Measurements from ENCODE around the gene EPHX1.
"Not testable (repeated sequence)": the region's sequence is repeated elsewhere in the genome, so short reads cannot be mapped to it uniquely, and the experiment has no call there.

The EPHX1 gene

DNA sequence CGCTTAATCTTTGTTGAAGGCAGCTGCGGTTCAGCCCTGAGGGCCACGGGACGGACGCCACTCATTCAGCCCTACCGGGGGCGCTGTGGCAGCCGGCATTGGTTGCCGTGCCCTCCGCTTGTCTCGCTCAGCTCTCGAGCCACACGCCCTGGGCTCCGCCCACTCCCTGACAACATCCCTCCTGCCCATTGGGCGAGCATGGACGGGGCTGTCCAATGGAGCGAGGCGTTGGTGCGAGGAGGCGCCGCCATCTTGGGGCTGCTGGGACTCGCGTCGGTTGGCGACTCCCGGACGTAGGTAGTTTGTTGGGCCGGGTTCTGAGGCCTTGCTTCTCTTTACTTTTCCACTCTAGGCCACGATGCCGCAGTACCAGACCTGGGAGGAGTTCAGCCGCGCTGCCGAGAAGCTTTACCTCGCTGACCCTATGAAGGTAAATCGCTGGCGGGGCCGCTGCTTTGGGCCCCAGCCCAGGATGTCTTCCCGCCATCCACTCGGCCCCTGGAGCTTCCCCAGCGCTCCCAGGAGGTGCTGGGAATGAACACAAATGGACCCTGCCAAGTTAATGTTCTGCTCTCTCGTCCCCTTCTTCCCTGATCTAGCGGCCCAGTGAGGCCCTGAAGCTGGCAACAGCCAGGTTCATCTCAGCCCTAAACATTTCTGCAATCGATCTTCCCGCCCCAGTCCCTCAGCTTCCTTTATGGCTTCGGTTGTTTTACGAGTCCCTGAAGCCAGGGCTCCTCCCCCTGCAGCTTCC lies 32.2 kb upstream of the EPHX1 start, which contains the start of gene SRP9:
Gene SRP9, plus strand, starts transcription at position 244 of the 754 bp plus-strand sequence. Its CDS starts 115 bp downstream, at position 359.
- DNase-seq = peak; percentile 100

DNA sequence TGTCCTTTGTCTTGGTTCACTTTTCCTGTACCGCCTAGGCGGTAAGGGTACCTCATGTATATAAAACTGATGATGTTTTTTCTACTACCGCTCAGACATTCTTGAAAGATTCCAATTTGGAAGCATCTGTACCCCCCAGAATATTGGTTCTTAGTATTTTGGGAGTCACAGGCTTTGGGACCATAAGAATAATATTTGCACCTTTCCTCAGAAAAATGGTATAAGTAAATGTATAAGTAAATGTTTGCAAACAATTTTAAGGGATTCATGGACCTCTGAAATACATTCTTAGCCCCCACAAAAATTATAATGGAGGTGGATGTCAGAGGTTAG lies 31.6 kb upstream of the EPHX1 start:
- no peak for DNase-seq

DNA sequence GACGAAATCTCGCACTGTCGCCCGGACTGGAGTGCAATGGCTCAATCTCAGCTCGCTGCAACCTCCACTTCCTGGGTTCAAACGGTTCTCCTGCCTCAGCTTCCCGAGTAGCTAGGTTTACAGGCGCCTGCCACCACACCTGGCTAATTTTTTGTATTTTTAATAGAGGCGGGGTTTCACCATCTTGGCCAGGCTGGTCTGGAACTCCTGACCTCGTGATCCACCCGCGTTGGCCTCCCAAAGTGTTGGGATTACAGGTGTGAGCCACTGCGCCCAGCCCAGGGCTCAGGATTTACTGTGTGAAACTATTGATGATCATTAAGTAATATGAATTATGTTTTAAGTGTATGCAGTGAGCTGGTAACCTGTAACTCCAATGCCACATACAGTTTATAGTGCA lies 30.8 kb upstream of the EPHX1 start:
- peak; percentile 19 for DNase-seq

DNA sequence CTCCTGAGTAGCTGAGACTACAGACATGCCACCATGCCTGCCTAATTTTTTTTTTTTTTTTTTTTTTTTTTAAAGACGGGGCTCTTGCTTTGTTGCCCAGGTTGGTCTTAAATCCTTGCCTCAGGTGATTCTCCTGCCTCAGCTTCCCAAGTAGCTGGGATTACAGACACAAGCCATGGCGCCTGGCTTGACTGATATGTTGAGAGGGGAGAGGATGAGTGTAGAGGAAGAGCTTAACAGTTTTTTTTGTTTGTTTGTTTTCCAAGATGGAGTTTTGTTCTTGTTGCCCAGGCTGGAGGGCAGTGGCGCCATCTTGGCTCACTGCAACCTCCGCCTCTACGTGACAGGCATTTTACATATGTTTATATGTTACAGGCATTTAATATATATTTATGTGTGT lies 29.8 kb upstream of the EPHX1 start:
- no peak for DNase-seq

DNA sequence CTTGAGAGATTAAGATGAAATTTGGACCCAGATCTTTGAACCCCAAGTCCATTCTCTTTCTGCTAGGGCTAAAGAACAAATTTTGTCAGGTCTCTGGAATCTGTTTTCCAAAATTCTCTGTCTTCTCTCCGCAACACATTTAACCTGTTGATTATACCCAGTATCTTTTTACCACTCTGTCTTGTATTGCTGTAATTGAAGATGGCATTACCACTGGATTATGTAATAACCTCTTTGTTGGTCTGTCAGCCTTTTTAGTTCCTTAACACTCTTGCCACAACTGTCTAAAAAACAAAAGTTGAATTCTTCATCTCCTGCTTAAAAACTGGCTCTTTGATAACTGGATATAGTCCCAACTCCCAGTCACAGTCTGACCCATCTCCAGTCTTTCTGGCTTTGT lies 29.3 kb upstream of the EPHX1 start:
- DNase-seq = no peak

DNA sequence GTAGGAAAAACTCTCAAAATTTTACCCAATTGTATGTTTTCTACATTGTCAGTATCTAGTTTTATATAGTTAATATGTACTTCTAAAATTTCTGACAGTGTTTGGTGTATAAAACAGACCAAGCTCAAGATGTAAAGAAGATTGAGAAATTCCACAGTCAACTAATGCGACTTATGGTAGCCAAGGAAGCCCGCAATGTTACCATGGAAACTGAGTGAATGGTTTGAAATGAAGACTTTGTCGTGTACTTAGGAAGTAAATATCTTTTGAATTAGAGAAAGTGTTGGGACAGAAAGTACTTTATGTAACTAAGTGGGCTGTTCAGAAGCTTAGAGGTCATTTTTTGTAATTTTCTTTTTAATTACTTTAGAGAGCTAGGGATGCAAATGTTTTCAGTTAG lies 20.8 kb upstream of the EPHX1 start:
- not testable (repeated sequence) for DNase-seq

DNA sequence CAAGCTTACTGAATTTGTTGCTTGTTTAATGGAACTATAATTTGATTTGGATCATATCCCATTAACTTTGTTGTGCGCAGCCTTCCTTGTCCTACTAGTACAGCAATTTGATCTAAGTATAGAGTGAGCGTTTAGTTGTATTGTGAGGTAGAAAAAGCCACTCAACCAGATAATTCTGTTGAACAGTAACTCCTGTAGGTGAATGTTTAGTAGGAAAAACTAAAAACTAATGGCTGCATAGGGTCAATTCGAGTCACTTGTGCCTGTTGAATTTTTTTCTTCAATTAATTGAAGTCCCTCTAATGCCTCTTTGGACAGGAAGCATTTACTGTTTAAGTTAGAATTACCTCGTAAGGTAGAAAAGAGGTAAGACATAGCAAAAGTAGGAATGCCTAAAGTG lies 15.0 kb upstream of the EPHX1 start:
- DNase-seq = no peak

DNA sequence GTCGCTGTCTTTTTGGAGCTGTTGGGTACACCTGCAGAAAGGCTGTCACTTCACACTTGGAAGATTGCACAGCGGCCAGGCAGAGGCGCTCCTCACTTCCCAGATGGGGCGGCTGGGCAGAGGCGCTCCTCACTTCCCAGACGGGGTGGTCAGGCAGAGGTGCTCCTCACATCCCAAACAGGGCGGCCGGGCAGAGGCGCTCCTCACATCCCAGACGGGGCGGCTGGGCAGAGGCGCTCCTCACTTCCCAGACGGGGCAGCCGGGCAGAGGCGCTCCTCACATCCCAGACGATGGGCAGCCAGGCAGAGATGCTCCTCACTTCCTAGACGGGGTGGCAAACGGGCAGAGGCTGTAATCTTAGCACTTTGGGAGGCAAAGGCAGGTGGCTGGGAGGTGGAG lies 13.8 kb upstream of the EPHX1 start:
- not testable (repeated sequence) for DNase-seq

DNA sequence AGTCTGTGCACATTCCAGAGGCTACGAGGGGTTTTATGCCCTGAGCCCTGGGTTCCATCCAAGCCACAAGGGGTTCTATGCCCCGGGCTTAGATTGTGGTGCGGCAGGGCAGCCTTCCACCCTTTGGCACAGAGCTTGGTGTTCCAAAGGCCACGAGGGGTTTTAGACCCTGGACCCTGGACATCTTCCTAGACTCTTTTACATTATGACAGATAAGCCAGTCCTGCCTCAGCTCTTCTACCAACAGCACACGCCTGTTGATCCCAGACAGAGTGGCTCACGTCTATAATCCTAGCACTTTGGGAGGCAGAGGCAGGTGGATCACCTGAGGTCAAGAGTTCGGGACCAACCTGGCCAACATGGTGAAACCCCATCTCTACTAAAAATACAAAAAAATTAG lies 8.8 kb upstream of the EPHX1 start:
- DNase-seq = not testable (repeated sequence)

DNA sequence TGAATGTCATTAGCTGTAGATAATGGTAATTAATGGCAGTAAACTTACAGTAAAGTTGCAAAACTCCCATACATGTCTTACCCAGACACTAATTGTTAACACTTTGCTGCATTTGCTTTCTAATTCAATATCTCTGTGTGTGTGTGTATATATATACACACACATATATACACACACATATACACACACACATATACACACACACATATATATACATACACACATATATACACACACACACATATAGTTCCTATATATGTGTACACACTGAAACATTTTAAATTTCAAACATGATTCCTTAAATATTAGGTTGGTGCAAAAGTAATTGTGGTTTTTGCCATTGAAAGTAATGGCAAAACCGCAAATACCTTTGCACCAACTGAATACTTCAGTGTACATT lies 3.7 kb upstream of the EPHX1 start:
- no peak for DNase-seq

DNA sequence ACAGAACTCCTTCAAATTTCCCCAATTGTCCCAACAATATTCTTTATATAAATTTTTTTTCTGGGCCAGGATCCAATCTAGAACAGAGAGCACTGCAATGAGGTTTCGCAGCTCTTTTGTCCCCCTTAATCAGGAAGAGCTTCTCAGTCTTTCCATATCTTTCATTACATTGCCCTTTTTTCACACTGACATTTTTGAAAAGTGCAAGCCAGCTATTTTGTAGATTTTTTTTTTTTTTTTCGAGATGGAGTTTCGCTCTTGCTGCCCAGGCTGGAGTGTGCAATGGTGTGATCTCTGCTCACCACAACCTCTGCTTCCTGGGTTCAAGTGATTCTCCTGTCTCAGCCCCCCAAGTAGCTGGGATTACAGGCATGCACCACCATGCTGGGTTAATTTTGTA lies 3.2 kb upstream of the EPHX1 start:
- not testable (repeated sequence) for DNase-seq

DNA sequence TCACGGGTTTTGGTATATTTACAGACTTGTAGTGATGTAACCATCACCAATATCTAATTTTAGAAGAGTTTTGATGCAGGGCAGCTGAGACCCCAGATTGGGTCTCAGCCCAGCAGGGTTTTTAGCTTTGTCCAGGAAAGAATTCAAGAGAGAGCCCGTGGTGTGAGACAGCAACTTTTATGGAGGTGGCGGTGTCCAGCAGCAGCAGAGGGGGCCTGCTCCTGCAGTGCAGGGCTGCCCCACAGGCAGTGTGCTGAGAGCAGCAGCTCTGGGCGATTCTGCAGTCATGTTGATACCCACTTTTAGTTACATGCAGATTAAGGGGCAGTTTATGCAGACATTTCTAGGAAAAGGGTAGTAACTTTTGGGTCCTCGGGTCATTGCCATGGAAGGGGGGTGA lies 1.8 kb upstream of the EPHX1 start:
- no peak for DNase-seq

DNA sequence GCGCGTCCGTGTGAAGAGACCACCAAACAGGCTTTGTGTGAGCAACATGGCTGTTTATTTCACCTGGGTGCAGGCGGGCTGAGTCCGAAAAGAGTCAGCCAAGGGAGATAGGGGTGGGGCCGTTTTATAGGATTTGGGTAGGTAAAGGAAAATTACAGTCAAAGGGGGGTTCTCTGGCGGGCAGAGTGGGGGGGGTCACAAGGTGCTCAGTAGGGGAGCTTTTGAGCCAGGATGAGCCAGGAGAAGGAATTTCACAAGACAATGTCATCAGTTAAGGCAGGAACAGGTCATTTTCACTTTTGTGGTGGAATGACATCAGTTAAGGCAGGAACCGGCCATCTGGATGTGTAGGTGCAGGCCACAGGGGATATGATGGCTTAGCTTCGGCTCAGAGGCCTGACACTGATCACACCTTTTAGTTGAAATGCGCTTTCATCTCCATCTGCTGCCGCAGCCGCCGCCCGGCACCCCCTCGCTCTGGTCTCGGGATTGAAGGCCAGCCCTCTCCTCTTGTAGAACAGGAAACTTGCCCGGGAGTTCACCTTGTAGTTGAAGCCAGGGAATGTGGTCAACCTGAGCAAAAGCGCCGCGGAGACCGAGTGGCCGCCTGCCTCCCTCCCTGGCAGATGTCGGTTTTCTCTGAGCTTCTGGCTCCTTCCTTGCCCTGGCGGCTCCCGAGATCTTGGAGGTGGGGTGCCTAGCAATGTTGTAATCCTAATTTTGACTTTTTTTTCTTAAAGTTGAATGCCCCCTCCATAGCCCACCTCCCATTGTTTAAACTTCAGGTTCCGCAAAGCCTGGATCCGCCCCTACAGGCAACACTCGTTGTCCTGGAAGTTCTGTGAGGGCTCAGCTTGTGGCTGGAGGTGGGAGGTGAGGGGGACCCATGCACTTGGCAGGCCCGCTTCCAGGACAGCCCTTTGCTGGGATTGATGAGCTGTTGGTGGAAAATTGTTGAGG lies 935 bp downstream of the EPHX1 start:
- not testable (repeated sequence) for DNase-seq

DNA sequence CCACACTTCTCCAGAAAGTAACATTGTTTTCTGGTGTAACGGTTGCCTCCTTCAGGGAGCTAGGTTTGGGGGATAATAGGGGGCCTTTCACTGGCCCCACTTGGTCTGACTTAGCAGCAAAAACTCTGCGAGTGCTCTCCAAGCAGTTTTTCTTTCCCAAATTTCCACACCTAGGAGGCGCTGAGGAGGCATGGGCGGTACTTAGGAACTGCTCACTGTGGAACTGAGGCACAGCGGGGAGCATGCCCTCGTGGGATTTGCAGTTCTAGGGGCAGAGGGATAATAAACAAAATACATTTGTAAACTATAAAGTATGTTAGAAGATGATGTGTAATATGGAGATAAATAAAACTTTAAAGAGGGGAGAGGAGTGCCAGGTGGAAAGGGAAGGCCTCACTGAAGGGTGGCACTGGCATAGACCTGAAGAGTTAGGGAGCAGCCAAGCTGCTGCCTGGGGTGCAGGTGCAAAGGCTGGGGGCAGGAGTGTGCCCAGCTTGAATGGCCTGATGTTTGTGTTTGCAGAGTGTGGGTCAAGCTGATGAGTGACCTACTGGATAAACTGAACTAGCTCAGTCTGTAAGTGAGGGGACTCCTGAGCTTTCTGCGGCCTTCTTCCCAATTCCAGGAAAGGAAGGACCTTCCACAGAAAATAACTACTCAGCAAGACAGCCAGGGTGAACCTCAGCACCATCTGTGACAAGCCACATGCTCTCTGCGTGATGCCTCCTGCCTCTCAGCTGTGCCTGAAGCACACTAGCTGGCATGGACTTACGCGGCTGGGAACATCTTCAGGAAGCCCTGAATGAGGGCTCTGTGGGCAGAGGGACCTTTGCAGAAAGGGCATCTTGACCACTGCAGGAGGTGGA lies 1.9 kb downstream of the EPHX1 start:
- no peak for DNase-seq

DNA sequence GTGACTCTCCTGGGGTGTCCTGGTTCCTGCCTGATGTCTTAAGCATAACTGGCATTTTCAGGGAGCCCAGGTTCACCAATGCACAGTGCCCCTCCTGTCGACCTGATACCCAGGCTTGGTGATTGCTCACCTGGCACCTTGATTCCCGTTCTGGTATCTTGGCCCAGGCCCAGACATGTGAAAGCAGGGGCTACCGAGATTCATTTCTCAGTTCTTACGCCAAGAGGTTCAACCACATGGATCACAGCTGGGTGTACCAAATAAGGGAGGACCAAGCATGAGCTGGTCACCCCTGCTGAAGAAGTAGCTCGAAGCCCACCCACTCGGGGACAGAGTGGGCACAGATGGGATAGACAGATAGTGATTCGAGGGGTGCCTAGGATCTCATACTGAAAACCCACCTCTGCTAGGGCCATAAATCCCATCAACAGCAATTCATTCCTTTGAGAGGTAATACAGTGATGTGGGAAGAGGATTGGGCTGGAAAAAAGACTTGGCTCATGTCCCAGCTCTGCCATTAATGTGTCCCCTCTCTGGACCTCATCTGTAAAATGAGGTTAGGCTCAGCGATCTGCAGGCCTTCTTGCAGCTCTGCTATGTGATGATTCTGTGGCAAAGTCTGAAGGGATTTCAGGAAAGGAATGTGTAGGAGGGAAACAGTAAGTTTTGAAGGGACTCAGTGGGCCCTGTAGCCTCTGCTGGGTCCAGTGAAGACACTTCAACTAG lies 2.7 kb downstream of the EPHX1 start:
- DNase-seq = no peak

DNA sequence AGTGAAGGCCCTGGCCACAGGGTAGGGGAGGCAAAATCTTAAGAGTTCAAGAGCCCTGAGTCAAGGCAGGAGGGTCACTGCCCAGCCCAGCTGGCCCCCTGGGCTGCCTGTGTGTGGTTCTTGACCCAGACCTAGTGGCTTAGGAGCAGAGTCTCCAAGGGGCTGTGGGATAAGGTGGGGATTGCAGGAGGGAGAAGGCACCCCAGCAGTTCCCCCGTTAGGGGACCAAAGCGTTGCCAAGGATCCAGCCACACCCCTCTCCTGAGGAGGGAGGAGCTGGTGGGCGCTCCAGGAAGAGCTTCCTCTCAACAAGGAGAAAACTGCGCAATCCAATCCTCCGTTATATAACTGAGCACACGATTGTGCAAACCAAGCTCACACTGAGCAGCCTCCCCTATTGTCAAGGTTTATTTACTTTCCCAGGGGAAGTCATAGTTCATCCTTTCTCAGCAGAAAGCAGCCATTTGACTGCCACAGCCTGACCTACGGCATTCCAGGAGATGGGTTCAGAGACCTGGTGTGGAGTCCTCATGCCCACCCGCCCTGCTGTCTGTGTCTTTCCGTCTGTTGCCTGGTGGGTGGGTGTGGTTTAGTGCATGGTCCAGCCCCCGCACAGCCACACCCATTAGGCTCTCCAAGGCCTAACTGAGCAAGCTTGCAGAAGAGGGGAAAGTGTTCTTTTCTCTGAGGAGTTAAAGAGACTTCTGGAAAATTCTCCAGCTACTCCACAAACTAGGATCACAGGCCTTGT lies 3.5 kb downstream of the EPHX1 start:
- no peak for DNase-seq

DNA sequence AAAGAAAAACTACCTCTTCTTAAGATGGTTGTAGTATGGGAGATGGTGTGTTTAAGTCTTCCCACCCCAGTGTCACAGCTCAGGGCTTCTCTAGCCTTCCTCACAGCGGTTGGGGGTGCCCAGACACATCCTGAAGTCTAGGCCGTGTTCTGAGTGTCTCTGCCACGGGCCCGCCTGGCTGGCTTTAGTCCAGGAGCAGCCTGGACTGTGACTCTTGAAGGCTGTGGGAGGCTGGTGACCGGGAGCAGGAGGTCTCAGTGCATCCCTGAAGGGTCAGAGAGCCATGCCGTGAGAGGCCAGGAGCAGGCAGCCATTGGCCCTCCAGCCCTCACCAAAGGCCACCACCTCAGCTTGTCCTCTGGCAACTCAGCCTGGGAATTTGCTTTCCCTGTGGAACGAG lies 4.5 kb downstream of the EPHX1 start:
- DNase-seq = no peak

DNA sequence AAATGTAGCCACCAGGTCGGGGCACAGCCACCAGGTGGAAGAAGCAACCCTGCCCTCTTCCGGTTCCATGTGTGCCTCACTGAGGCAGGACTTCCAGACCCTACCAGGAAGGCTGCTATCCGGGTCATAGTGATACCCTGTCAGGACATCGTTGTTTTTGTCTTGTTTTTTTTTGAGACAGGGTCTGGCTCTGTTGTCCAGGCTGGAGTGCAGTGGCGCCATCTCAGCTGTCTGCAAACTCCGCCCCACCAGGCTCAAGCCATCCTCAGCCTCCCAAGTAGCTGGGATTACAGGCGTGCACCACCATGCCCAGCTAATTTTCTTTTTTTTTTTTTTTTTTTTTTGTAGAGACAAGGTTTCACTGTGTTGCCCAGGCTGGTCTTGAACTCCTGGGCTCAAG lies 5.2 kb downstream of the EPHX1 start:
- DNase-seq = not testable (repeated sequence)

DNA sequence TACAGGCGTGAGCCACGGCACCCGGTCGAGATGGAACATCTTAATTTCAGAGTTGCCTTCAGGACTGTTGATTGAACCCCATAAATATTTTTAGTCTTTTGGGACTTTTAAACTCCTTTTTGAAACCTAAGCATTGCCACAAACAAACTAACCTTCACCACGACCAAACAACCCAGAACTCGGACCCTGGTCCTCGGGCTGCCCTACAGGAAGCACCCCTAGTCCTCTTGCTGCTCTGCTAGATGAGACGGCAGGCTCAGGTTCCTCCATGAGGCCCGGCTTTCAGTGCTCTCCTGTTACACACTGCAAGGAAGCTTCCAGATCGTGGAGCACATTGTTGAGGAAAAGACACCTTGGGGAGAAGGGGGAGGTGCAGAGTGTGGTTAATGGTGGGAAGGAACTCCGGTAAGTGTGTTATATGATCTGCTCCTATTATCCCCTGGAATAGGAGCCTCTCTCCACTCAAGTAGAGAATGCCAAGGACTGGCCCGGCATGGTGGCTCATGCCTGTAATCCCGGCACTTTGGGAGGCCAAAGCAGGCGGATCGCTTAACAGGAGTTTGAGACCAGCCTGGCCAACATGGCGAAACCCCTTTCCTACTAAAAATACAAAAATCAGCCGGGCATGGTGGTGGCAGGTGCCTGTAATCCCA lies 5.7 kb downstream of the EPHX1 start:
- DNase-seq = no peak

DNA sequence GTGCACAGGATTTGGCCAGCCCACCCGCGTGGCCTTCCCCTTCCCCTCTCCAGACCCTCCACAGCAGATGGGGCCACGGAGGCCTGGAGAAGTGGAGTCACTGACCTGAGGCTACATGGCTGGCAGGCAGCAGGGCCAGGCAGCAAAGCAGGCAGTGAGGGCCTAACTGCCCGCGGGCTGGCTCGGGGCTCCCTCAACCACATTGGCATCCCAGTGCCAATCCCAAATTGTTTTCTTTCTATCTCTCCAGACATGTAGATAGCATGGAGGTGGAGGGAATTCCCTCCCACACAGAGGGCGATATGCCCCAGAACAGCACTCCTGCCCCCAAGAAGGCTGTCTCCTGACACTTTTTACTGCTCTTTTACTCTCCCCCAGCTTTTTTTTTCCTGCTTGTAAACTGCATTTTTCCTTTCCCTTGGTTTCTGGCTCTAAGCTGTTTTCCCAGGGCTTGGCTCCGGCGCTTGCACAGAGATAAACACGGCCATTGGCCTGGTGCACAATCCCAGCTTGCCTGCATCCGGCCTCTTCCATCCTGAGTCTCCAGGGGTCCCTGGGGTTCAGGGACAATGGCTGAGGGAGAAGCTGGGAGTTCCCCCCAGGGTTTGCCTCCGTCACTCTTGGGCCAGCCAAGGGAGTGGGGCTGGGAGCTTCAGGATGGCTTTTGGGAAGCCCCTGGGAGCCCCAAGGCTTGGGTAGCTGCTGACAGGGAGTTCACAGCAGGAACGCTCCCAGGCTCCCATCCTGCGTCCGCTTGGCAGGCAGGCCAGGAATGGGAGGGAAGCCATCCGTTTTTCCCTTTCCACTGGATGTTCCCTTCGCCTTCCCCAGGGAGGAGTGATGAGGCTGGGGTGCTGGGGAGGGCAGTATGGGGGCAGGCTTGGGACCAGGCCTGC lies 7.0 kb downstream of the EPHX1 start:
- no peak for DNase-seq
